G401 (cell line): ENCODE results near the gene DOK6. TPM values are rescaled to one million over a fixed set of nuclear protein-coding genes. Genes with fewer than 3 reads are reported as not detected.
"Not testable (repeated sequence)": the region's sequence is repeated elsewhere in the genome, so short reads cannot be mapped to it uniquely, and the experiment has no call there.

Experiments
- DNase-seq: peaks from one replicate; pipeline ENCODE4 v3.0.0-alpha.2; 2015; ENCODE audit warnings: low spot score
- in situ Hi-C: cut with HindIII; loops from 2 replicates; pipeline ENCODE4 v1.10.0; 2016; ENCODE audit warnings: low sequenced_read_pairs, mixed read lengths
- total RNA-seq: library from RNA; depleted of rRNA; stranded (reverse); fragments of >200 nt; shearing (Covaris generic); gene quantifications from 2 replicates; pipeline ENCODE4 v1.2.3, GENCODE V29; 2014

Gene DOK6
- total RNA-seq, 1 experiment from 2014 or later = 0.10 TPM

- DNase-seq = no peak
- in situ Hi-C loops = no loop called here
Observed at GRCh38 chr18:69872661-69873060, 472.0 kb downstream of the DOK6 start.

- in situ Hi-C loops = no loop called here
- DNase-seq = no peak
Observed at GRCh38 chr18:69874058-69874457, 473.4 kb downstream of the DOK6 start.

GRCh38 chr18:69876490-69876889 is 475.8 kb downstream of the DOK6 start:
- no peak for DNase-seq
- in situ Hi-C loops = no loop called here

- DNase-seq = no peak
- in situ Hi-C loops = no loop called here
Observed at GRCh38 chr18:69878213-69878933, 477.7 kb downstream of the DOK6 start.

GRCh38 chr18:69879051-69879450 is 478.4 kb downstream of the DOK6 start:
- DNase-seq, in situ Hi-C loops: not testable (repeated sequence)

GRCh38 chr18:69880083-69880482 is 479.4 kb downstream of the DOK6 start:
- in situ Hi-C loops = no loop called here
- DNase-seq = no peak

GRCh38 chr18:69882965-69883668 is 482.4 kb downstream of the DOK6 start:
- DNase-seq = no peak
- in situ Hi-C loops = no loop called here

GRCh38 chr18:69883781-69884180 is 483.1 kb downstream of the DOK6 start:
- DNase-seq = no peak
- in situ Hi-C loops = no loop called here

- no peak for DNase-seq
Observed at GRCh38 chr18:69885355-69885754, 484.7 kb downstream of the DOK6 start.

GRCh38 chr18:69885841-69886531 is 485.3 kb downstream of the DOK6 start:
- in situ Hi-C loops = no loop called here

More at GRCh38 chr18:69885355-69885754, 484.7 kb downstream of the DOK6 start:
- in situ Hi-C loops = no loop called here

GRCh38 chr18:69887256-69887655 is 486.6 kb downstream of the DOK6 start:
- DNase-seq = no peak
- in situ Hi-C loops = no loop called here

More at GRCh38 chr18:69885841-69886531, 485.3 kb downstream of the DOK6 start:
- no peak for DNase-seq

GRCh38 chr18:69889009-69889408 is 488.3 kb downstream of the DOK6 start:
- in situ Hi-C loops = no loop called here
- DNase-seq = no peak

GRCh38 chr18:69890558-69890957 is 489.9 kb downstream of the DOK6 start:
- in situ Hi-C loops = no loop called here

GRCh38 chr18:69894467-69894866 is 493.8 kb downstream of the DOK6 start:
- in situ Hi-C loops = no loop called here
- DNase-seq = no peak

More at GRCh38 chr18:69890558-69890957, 489.9 kb downstream of the DOK6 start:
- no peak for DNase-seq

GRCh38 chr18:69895066-69896047 is 494.7 kb downstream of the DOK6 start:
- in situ Hi-C loops = no loop called here
- DNase-seq = no peak

GRCh38 chr18:69897397-69898108 is 496.9 kb downstream of the DOK6 start:
- DNase-seq = no peak
- in situ Hi-C loops = no loop called here

GRCh38 chr18:69898241-69898861 is 497.7 kb downstream of the DOK6 start:
- DNase-seq = no peak

More at GRCh38 chr18:69898241-69898861, 497.7 kb downstream of the DOK6 start:
- in situ Hi-C loops = no loop called here
